Bronchial epithelial cell (primary cell): ENCODE results near the gene MORC1. TPM values are rescaled to one million over a fixed set of nuclear protein-coding genes. Genes with fewer than 3 reads are reported as not detected.
"Not testable (repeated sequence)": the region's sequence is repeated elsewhere in the genome, so short reads cannot be mapped to it uniquely, and the experiment has no call there.

Experiments used
- DNase-seq: peaks from one replicate; pipeline ENCODE4 v3.0.0-alpha.2; 2010; ENCODE audit warnings: low read depth
- FAIRE-seq: peaks from 2 replicates; lab custom pipeline; 2011; peaks lifted over from hg19 to GRCh38; lab: Jason Lieb, UNC
- H3K27me3 ChIP-seq: 2 replicates; pipeline ENCODE4 v1.5.1; 2011; ENCODE audit warnings: low read length; ENCODE audit not compliant: control insufficient read depth, insufficient read depth
- H3K36me3 ChIP-seq: 2 replicates; pipeline ENCODE4 v1.5.1; 2011; ENCODE audit warnings: low read length; ENCODE audit not compliant: control insufficient read depth, insufficient read depth
- H3K4me3 ChIP-seq: 2 replicates; pipeline ENCODE4 v1.5.1; 2011; ENCODE audit warnings: mild to moderate bottlenecking, low read depth, low read length, control low read depth
- CTCF ChIP-seq: IDR thresholded peaks from 2 replicates; pipeline ENCODE4 v1.5.1; 2011; ENCODE audit warnings: mild to moderate bottlenecking, moderate library complexity, low read length, control low read depth, inconsistent platforms; ENCODE audit not compliant: insufficient read depth, severe bottlenecking
- total RNA-seq: library from RNA; depleted of rRNA; stranded (reverse); fragments of >200 nt; gene quantifications from 2 replicates; pipeline ENCODE4 v1.2.1, GENCODE V29; 2014

MORC1 gene
- total RNA-seq, 1 donor from 2014 or later = not detected

DNA sequence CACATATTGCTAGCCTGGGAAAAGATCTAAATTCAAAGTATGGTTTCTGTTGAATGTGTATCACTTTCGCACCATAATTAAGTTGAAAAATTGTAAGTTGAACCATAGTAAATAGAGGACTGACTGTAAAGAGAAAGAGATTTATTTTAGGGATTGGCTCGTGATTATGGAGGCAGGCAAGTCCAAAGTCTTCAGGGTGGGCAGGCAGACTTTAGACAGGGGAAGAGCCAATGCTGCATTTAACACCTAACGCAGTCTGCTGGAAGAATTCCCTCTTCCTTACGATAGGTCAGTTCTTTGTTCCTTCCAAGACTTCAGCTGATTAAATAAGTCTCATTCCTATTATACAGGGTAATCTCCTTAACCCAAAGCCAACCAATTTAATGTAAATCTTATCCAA lies 34.4 kb upstream of the MORC1 start:
- Histone ChIP-seq H3K27me3 (no peaks in the 10 kb centered on the region), H3K36me3 (no peaks in the 10 kb centered on the region), H3K4me3 (no peak overlapping the region)
- DNase-seq (no peak), FAIRE-seq (no peak)
- no peak for TF ChIP-seq CTCF

DNA sequence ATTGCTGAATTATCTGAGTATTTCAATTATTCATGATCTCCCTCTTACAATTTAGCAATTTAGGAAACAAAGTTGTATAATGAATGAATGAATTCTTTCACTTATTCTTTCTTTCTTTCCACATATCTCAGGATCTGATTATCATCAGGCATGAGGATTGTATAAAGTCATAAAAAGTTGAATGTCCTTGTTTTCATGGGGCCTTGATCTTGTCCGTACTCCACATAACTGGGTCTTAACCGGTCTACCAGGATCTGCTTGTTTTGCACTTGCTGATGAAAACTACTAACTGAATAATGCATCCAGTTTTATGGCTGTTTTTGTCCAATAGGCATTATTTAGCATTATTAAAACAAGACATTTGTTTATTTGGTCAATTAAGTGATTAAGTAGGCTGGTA lies 31.1 kb upstream of the MORC1 start:
- FAIRE-seq (no peak), DNase-seq (no peak)
- no peak for TF ChIP-seq CTCF
- Histone ChIP-seq H3K4me3 (no peak overlapping the region), H3K36me3 (no peaks in the 10 kb centered on the region), H3K27me3 (no peaks in the 10 kb centered on the region)

DNA sequence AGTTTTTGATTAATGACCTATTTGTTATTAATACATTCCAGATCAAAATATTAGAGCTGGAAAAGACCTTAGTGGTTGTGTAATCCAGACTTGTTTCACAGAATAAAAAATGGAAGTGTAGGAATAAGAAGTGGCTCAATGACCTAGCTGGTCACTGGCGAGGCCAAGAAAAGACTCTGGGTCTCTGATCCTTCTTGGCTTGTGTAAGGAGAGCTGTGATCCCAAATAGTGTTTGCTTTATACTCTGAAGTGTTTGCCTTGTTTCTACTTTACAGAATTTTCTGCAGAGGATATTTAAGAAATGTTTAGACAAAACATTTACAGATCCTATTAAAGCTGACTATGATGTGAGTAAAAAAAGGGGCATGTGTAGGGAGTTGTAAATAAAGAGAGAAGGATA lies 25.7 kb upstream of the MORC1 start:
- DNase-seq = no peak
- H3K36me3 ChIP-seq = no peaks in the 10 kb centered on the region
- FAIRE-seq = no peak
- TF ChIP-seq CTCF = no peak
- no peaks in the 10 kb centered on the region for H3K27me3 ChIP-seq
- H3K4me3 ChIP-seq = no peak overlapping the region

DNA sequence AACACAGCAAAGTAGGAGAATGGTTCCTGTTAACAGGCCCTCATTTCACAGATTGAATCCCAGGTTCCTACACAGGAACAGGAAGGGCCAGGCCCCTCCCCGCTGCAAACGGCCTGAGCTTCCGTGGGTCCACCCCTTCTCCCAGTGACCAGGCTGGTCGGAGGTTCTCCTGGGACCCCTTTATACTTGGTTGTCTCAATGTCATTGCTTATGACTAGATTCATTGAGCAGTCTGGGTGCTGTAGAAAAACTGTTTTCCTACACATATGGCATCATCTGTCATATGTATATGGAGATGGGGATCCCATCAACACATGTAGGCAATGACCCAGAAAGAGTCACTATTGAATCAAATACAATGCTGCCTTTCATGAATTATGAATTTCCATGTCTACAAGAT lies 22.4 kb upstream of the MORC1 start:
- no peaks in the 10 kb centered on the region for H3K27me3 ChIP-seq
- no peaks in the 10 kb centered on the region for H3K36me3 ChIP-seq
- TF ChIP-seq CTCF = no peak
- H3K4me3 ChIP-seq = no peak overlapping the region
- DNase-seq (no peak), FAIRE-seq (no peak)

GRCh38 chr3:109137761-109138160 lies 19.8 kb upstream of the MORC1 start:
- H3K27me3 ChIP-seq = no peaks in the 10 kb centered on the region
- no peak overlapping the region for H3K4me3 ChIP-seq
- DNase-seq (no peak), FAIRE-seq (no peak)
- H3K36me3 ChIP-seq = no peaks in the 10 kb centered on the region
- TF ChIP-seq CTCF = no peak

DNA sequence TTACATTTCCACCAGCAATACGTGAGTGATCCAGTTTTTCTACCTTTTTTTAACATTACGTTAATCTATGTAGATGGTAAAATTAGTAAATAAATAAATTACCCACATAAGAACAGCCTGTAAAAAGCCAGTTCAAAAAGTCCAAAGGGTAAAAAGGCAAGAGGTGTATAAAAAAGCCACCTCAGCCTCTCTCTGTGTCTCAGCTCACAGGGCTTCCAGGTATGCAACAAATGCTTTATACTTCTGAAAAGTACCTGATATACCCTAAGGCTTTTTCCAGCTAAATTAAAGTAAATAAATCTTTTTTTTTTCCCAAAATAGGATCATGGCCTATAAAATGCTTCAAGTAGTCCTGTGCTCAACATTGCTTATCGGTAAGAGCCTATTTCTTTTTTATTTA lies 18.6 kb upstream of the MORC1 start, which contains the start of gene C3orf85:
Gene C3orf85, plus strand, starts transcription at position 197 of the 400 bp plus-strand sequence. Its CDS starts 129 bp downstream, at position 326.
- no peaks in the 10 kb centered on the region for H3K36me3 ChIP-seq
- TF ChIP-seq CTCF = no peak
- H3K27me3 ChIP-seq = no peaks in the 10 kb centered on the region
- no peak within 1 kb of the TSS for H3K4me3 ChIP-seq
- FAIRE-seq = no peak
- no peak for DNase-seq

DNA sequence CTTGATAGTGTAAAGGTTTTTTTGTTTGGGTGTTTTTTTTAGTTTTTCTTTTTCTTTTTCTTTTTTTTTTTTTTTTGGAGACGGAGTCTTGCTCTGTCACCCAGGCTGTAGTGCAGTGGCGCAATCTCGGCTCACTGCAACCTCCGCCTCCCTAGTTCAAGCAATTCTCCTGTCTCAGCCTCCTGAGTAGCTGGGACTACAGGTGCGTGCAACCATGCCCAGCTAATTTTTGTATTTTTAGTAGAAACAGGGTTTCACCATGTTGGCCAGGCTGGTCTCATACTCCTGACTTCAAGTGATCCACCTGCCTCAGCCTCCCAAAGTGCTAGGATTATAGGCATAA lies 15.5 kb upstream of the MORC1 start:
- DNase-seq, FAIRE-seq, H3K4me3 ChIP-seq, H3K36me3 ChIP-seq, H3K27me3 ChIP-seq: not testable (repeated sequence)
